Sigmoid colon (tissue), 3 donors: ENCODE results near the gene USP38.

Experiments used
- CTCF ChIP-seq, 4 experiments: fragments of 450-650 bp in 3 of 4; fragments of 200-600 bp in 1 of 4; IDR thresholded peaks; one replicate each; pipeline ENCODE4 v1.5.1; 2016 to 2019; ENCODE audit warnings: antibody characterized with exemption in 4 of 4, mild to moderate bottlenecking in 3 of 4, moderate library complexity in 2 of 4
- POLR2A ChIP-seq, 2 donors: fragments of 450-650 bp; IDR thresholded peaks; one replicate each; pipeline ENCODE4 v1.6.1; 2016; ENCODE audit warnings: antibody characterized with exemption in 2 of 2, mild to moderate bottlenecking in 2 of 2, moderate library complexity in 2 of 2

DNA sequence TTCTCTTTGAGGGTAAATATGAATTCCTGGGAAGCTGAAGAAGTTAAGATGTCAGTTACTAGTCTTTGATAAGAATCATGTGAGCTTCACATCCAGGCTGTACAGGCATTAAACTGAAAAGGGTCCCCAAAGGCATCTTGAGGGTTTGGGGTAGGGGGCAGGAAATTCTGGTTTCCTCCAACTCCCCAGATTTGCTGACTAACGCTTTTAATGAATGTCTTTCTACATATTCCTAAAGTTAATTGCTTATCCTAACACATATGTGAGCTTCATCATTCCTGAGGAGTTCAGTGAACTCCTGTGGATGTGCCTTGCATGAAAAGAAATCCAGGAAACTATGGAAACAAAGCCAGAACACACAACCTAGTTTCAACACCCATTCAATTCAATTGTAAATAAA, 78.1 kb downstream of the USP38 start:
- TF ChIP-seq POLR2A (IDR thresholded peaks at IDR 0.05) (no peak), CTCF (IDR thresholded peaks at IDR 0.05) (no peak)
